T-helper 22 cell (primary cell): ENCODE measurements around the gene SHISA9.
"Not testable (repeated sequence)": the region's sequence is repeated elsewhere in the genome, so short reads cannot be mapped to it uniquely, and the experiment has no call there.

ENCODE experiments used
- DNase-seq: peaks from one replicate; pipeline ENCODE4 v3.0.0-alpha.2; 2020; ENCODE audit warnings: low read depth

Gene SHISA9

DNA sequence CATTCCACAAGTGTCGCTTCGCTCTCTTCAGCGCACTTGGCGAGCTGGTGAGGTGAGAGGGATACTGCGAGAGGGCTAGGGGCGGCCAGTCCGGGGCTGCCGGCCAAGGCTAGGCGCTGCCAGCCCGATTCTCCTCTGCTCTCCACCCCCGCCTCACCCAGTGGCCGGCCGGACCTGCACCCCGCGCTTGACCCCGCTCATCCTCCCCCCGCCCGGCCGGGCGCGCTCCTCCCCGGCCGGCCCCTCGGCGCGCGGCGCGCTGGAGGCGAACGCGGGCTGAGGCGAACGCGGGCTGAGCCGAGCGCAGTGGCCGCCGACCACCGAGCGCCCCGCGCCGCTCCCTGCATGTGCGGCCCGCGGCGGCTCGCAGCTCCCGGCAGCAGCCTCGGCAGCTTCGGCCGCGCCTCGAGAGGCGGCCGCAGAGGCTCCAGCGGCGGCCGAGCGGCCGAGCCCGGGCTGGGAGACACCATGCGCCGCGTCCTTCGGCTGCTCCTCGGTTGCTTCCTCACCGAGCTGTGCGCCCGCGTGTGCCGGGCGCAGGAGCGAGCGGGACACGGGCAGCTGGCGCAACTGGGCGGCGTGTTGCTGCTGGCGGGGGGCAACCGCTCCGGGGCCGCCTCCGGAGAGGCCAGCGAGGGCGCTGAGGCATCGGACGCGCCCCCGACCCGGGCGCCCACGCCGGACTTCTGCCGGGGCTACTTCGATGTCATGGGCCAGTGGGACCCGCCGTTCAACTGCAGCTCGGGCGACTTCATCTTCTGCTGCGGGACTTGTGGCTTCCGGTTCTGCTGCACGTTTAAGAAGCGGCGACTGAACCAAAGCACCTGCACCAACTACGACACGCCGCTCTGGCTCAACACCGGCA lies at the start of gene SHISA9:
Gene SHISA9 (plus strand): TSS at position 2 of the 865 bp plus-strand sequence.
- no peak for DNase-seq

DNA sequence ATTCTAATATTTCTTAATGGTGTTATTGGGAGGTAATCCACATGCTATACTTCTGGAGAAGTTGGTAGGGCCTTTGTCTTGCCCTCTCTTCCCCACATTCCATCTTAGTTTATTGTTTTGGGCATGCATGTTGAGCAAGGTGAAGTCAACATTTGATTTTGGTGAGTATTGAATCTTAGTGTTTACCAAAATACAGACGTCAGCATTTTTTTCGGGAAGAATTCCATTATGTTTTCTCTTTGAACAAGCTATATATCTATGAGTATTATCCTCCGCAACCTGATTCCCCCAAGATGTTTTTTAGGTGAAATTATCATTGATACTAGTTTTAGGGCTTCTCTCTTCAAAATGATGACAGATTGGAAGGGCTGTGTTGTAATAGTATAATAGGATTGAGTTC lies 47.4 kb upstream of the SHISA9 start:
- DNase-seq, result no peak

DNA sequence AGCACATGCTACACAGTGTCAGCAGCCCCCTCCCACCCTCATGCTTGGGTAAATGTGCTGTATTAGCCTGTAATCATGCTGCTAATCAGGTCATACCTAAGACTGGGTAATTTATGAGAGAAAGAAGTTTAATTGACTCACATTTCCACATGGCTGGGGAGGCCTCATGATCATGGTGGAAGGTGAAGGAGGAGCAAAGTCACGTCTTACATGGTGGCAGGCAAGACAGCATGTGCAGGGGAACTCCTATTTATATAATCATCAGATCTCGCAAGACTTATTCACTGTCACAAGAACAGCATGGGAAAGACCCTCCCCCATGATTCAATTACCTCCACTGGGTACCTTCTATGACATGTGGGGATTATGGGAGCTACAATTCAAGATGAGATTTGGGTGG lies 44.0 kb upstream of the SHISA9 start:
- DNase-seq, result not testable (repeated sequence)

DNA sequence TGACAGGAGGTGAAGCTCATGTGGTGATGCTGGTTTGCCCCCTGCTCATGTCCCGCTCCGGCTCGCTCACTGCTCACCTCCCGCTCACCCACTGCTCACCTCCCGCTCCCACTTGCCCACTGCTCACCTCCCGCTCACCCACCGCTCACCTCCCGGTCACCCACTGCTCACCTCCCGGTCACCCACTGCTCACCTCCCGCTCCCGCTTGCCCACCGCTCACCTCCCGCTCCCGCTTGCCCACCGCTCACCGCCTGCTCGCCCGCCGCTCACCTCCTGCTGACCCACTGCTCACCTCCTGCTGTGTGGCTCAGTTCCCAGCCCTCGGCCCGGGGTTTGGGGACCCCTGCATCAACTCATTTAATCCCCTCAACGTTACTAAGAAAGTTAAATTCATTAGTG lies 39.1 kb upstream of the SHISA9 start:
- DNase-seq, result no peak

DNA sequence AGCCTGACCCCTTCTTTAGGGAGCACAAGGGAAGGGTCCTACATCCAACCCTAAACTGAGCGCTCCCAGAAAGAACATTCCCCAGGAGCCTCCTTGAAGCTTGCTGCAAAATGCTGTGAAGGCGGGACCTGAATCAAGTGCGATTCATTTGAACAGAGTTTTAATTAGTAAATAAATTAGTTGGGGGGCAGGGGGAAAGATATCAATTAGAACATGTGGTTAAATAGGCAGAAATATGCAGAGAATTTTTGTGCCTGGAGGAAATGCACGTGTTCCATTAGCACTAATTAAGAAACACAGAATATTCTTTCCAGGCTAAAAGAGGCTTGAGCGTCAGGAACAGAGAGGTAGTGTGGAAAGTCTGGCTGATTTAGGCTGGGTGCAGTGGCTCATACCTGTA lies 38.5 kb upstream of the SHISA9 start:
- DNase-seq, result no peak

DNA sequence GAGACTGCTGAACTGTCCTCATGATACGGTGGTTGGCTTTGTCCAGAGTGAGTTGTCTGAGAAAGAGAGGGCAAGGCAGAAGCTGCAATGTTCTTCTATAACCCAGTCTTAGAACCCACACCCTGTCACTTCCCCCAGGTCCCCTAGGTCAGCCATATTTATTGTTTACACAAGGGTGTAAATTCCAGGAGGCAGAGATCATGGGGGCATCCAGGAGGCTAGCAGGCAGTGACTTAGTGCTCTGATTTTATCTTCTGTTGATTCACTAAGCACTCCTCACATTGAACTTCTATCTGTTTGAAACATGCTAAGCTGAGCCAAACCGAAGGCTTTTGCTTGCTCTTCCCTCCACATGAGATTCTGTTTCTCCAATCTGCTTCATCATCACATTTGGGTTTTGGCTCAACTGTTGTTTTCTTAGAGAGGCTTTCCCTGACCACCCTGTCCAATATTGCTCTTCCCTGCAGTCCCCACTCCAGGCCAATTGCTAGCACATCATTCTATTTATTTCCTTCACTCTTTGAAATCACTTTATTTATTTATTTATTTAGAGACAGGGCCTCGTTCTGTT lies 34.3 kb upstream of the SHISA9 start:
- no peak for DNase-seq

DNA sequence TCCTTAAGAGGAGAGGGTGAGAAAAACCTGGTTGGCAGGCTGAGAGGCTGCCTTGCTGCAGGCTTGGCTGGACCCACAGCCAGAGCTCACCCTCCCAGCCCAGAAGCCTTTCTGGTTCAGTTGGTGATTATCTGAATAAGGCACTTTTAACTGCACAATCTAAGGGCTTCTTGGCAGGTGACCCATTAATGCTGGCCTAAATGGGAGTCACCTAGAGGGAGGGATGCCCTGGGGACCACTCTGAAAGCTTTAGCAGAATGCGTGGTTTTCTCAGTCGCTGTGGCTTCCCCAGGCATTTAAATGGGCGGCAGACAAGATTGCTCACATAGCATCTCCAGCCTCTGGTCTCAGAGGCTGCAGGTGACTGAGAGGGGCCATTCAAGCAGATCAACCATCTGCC lies 33.2 kb upstream of the SHISA9 start:
- no peak for DNase-seq

DNA sequence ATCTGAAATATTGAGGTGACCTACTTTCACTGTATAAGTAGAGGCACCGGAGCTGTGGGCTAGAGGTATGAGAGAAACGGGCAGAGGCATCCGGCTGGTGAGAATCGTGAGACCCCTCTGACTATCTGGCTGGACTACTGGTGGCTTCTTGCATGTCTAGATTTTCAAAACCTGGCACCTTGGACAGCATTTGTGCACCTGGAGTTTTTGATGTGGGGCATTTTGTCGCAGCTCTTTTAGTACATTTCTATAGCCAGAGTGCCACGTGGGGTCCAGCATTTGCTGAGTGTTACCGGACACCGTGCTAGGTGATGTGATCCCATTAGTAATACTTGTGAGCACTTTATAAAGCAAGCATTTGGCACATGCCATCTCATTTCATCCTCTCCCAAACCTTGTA lies 32.6 kb upstream of the SHISA9 start:
- DNase-seq, result no peak

DNA sequence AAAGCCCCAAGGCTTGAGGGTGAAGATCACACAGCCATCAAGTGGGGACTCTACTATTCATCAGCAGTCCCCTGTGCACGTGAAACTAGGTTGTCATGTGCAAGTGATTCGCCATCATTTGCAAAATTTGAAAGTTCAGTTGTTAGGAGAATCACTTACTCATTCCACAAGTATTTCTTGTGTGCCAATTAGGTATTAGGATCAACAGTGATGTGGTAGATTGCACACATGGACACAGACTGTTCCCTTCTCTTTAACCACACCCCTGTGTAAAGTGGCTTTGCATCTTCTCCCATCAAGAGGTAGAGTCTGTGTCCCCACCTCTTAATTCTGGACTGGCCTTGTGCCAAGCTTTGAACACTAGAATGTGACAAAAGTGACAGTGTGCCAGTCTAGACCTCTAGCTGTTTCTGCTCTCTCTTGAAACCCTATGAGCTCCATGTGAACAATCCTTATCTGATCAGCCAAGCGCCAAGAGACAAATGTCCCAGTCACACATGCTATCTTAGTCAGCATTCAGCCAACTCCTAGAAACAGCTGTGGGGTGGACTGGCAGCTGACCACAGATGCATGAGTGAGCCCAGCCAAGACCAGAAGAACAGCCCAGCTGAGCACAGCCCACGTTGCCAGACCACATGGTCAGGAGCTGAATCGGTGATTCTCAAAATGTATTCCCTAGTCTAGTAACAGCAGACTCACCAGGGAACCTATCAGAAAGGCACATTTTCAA lies 31.5 kb upstream of the SHISA9 start:
- no peak for DNase-seq

DNA sequence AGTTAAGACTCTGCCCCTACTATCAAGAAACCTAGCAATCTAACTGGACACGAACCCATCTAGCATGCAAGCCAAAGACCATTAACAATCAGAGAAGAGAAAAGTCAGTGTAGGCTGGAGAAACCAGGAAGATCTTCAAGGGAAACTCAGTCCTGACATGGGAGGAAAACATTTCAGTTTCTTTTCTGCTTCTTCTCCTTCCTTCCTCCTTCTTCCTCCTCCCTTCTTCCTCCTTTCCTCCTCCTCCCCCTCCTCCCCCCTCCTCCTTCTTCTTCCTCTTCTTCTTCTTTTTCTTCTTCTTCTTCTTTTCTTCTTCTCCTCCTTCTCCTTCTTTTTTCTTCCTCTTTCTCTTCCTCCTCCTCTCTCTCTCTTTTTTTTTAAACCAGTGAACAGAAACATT lies 29.6 kb upstream of the SHISA9 start:
- no peak for DNase-seq

DNA sequence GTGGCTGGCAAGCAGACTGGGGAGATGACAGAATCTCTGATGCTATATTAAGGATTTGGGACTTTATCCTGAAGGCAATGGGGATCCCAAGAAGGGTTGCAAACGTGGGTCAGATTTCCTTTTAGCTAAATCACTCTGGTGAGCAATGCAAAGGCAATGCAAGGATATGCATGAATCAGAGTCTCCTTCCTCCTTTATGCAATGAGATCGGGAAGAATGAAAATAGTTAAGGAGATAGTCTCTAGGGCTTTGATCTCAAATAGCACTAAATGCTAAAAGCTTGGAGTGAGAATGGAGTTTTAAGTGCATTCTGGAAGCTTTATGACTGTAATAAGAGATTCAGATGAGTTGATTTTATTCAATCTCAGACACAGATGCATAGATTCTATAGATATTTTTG lies 27.2 kb upstream of the SHISA9 start:
- no peak for DNase-seq

DNA sequence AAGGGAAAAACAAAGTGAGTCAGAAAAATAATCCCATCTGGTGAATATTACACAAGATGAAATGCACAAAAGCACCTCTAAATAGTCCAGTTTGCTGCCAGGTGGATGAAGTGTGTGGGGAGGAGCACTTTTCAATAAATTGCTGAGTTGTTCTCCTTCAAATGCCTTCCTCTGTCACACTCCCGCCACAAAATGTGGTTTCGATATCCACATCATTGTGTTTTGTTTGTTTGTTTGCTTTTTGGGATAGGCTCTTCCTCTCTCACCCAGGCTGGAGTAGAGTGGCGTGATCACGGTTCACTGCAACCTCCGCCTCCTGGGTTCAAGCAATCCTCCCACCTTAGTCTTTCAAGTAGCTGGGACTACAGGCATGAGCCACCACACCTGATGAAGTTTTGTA lies 24.6 kb upstream of the SHISA9 start:
- no peak for DNase-seq

DNA sequence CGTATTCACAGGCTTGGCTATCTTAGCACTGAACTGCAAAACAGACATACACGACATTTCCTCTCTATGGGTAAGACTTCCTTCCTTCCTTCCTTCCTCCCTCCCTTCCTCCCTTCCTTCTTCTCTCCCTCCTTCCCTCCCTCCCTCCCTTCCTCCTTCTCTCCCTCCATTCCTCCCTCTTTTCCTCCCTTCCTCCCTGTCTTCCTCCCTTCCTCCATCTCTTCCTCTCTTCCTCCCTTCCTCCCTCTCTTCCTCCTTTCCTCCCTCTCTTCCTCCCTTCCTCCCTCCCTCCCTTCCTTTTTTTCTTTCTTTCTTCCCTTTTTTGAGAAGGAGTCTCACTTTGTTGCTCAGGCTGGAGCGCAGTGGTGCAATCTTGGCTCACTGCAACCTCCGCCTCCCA lies 22.4 kb upstream of the SHISA9 start:
- DNase-seq, result no peak

DNA sequence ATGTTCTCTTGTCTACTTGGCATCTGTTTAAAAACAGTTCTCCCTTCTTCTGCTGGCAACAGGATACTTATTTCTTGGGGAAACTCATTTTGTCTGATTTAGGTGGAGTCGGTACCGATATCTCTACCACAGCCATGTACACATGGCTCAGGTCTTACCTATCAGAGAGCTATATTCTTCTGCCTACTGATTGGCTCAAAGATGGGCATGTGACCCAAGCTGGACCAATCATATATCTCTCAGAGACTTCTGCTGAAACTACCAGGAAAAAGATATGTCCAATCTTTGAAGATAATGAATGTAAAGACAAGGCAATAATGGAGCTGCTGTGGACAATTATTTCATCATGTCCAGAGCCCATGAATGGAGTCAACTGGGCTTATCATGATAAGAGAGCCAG lies 21.6 kb upstream of the SHISA9 start:
- DNase-seq, result no peak

DNA sequence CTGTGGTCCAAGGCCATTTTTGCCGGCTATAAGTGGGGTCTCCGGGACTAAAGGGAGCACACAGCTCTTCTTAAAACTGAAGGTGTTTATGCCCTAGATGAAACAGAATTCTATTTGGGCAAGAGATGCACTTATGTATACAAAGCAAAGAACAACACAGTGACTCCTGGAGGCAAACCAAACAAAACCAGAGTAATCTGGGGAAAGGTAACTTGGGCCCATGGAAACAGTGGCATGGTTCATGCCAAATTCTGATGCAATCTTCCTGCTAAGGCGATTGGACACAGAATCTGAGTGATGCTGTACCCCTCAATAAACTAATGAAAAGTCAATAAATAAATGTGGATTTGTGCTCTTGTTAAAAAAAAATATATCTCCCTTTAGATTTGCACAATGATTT lies 20.2 kb upstream of the SHISA9 start:
- no peak for DNase-seq

DNA sequence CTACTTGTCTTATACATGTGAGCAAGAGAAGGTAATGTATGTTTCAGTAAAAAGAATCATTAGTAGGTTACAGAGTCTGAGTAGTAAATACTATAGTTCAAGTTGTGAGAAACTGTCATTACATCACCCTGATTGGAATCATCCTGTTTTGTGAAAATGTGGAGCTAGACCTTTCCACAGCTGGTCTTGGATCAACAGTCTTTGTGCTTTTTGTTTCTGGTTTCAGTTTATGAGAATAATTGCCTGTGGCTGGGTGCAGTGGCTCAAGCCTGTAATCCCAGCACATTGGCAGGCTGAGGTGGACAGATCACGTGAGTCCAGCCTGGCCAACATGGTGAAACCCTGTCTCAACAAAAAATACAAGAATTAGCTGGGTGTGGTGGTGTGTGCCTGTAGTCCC lies 19.7 kb upstream of the SHISA9 start:
- DNase-seq, result no peak

DNA sequence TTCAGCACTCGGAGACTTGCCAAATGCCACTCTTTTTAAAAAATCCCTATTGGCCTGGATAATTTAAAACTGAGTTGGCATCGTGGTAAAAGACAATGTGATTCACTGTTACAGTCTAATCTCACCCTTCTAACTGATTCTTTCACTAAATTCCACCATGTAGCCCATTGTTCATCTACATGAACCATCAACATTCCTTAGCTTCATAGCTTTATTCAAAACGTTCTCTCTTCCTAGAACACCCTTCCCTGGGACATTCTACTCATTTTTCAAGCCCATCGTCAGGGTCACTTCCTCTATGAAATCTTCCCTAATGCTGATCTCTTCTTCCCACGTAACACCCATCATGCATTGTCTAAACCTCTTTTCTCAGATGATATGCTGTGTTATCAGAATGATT lies 15.7 kb upstream of the SHISA9 start:
- DNase-seq, result no peak

DNA sequence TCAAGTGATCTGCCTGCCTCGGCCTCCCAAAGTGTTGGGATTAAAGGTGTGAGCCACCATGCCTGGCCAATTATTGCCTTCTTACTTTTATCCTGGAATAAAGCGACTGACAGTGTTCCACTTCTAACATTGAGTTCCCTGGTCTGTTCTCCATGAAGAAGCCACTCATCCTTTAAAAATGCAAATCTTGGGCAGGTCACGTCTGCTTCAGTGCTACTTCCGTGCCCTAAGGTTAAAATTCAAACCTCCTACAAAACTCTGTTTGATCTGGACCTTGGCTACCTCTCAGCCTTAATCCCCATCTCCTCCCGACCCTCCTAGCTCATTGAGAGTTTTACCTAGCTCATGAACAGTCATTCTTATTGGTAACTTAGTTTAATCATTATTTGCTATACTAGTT lies 9.6 kb upstream of the SHISA9 start:
- no peak for DNase-seq

DNA sequence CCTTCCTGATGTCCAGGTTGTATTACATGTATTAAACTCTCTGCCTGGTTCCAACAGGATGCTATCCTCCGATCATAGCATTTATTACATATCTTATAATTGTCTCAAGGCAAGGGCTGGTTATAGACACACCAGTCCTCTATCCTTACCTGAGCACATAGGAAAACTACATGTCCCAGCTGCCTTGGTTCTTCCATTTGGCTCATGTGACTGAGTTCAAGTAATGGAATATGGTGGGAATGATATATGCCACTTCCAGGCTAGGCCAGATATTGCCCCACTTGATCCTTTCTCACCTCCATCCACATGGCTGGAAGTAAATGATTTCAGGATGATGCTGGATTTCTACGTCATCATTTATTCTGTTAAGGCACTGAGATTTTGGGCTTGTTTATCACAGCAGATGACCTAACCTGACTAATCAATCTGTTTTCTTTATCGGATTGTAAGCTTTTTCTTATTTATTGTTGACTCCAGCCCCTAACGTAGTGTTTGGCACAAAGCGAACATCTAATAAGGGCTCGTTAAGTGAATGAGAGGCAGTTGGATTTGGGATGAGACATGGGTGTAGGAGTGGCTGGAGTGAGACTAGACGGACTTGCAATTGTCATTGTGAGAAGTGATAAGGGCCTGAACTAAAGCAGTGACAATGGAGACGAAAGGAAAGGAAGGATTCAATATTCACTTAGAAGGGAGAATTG lies 8.2 kb upstream of the SHISA9 start:
- no peak for DNase-seq

DNA sequence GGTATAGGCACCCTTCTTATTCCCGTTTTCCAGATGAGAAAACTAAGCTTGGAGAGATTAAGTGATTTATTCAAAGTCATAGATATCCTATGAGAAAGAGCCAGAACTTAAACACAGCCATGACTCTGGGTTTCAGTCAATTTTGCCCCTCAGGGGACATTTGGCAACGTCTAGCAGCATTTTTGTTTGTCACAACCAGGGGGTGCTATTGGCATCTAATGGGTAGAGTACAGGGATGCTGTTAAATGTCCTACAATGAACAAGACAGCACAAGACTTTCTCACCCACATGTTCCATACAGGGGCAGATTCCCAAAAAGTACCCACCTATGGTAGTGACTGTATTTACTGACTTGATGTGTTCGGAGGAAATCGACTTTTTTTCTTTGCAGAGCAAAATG lies 4.8 kb upstream of the SHISA9 start:
- DNase-seq, result no peak

DNA sequence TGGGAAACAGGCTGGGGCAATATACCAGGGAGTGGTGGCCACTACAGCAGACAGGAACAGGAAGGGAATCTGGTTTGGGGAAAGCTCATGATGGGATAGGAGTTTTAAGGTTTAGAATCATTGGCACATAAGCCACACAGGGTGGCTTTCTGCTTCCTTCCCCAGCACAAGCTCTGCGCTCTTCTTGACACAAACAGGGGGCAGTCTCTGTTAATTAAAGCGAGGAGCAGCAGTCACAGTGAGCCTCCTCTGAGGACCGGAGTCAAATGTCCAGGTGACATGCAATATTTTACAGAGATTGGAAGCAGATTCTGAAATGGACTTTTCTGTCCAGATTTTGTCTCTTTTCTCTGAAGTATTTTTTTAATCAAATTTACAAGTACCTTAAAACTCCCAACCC lies 2.8 kb upstream of the SHISA9 start:
- no peak for DNase-seq

DNA sequence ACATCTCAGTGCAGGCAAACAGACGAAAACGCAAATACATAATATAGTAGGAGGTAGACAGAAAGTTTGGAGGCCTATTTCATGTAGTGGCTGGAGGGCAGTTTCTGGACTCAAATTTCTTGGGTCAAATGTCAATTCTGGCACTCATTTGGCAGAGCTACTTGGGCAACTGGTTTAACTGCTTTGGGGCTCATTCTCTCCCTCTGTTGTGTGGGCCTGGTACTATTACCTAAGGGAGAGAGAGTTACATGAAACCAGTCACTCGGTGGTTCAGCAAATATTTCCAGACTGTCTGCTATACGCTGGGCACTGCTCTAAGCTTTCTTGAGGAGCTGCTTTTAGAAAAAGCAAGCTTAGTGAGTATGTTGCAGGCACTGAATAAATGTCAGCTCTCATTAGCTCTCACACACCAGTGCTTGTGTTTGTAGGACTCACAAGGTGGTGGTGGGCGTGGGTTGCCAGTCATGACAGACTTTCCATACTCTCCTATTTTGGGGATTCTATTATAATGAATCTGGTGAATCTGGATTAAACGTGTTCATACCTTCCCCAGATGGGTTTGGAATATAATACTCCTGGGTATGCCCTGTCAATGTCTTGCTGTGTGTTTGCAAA lies 1.8 kb upstream of the SHISA9 start:
- DNase-seq, result no peak
